SK-N-SH (cell line): Measurements from ENCODE around the gene PTPN23. TPM values are rescaled to one million over a fixed set of nuclear protein-coding genes. Genes with fewer than 3 reads are reported as not detected.

ENCODE experiments used
- CTCF ChIA-PET: fragments of 300-600, 350-600 bp; formaldehyde crosslinking; extraction: SDS; loops from one replicate; lab custom pipeline; 2021; lab: Yijun Ruan, JAX
- POLR2A ChIA-PET: fragments of 350-600 bp; sonication (Branson Sonifier 250); formaldehyde crosslinking; extraction: SDS; loops from one replicate; lab custom pipeline; 2020; ENCODE audit warnings: antibody characterized with exemption, inconsistent platforms; lab: Yijun Ruan, JAX
- DNase-seq: peaks from one replicate; pipeline ENCODE4 v3.0.0; 2012
- H2AFZ ChIP-seq: fragments of 200-600 bp; sonication (generic); 2 replicates; pipeline ENCODE4 v1.8.1; 2016; ENCODE audit warnings: antibody characterized with exemption, mild to moderate bottlenecking, low read depth
- H3F3A ChIP-seq: fragments of 200-600 bp; sonication (generic); replicated peaks from 2 replicates; pipeline ENCODE3; 2016; ENCODE audit warnings: antibody characterized with exemption, mild to moderate bottlenecking; ENCODE audit not compliant: insufficient read depth
- H3K27ac ChIP-seq, 2 experiments: fragments of 200-500 bp in 1 of 2; fragments of 200-600 bp in 1 of 2; sonication (Bioruptor generic) in 1 of 2; sonication (generic), shearing (Covaris generic) in 1 of 2; 2 replicates each; pipeline versions ENCODE4 v1.5.1 to v1.6.1; 2014 to 2016; ENCODE audit warnings: low read depth in 2 of 2, inconsistent platforms in 1 of 2, low read length in 1 of 2, mild to moderate bottlenecking in 1 of 2, mixed read lengths in 1 of 2
- H3K27me3 ChIP-seq: fragments of 200-600 bp; sonication (generic), shearing (Covaris generic); 2 replicates; pipeline ENCODE4 v1.6.1; 2016; ENCODE audit warnings: mixed run types; ENCODE audit not compliant: insufficient read depth
- H3K36me3 ChIP-seq, 2 experiments: fragments of 200-500 bp in 1 of 2; fragments of 200-600 bp in 1 of 2; sonication (Bioruptor generic) in 1 of 2; sonication (generic) in 1 of 2; replicated peaks in 1 of 2; 2 replicates each; pipeline versions ENCODE3 to v1.5.1; 2014 to 2016; ENCODE audit warnings: low read length in 1 of 2, mild to moderate bottlenecking in 1 of 2; ENCODE audit not compliant: insufficient read depth in 2 of 2, control insufficient read depth in 1 of 2
- H3K4me1 ChIP-seq, 2 experiments: fragments of 200-500 bp in 1 of 2; fragments of 200-600 bp in 1 of 2; sonication (Bioruptor generic) in 1 of 2; sonication (generic), shearing (Covaris generic) in 1 of 2; 2 replicates each; pipeline versions ENCODE4 v1.5.1 to v1.6.1; 2014 to 2016; ENCODE audit warnings: low read depth in 1 of 2, low read length in 1 of 2, mixed run types in 1 of 2; ENCODE audit not compliant: insufficient read depth in 2 of 2, control insufficient read depth in 1 of 2
- H3K4me2 ChIP-seq: fragments of 200-600 bp; sonication (generic), shearing (Covaris generic); 2 replicates; pipeline ENCODE4 v1.6.1; 2017; ENCODE audit warnings: mixed run types
- H3K4me3 ChIP-seq, 2 experiments: fragments of 200-500 bp in 1 of 2; fragments of 200-600 bp in 1 of 2; sonication (Bioruptor generic) in 1 of 2; sonication (generic), shearing (Covaris generic) in 1 of 2; 2 replicates each; pipeline versions ENCODE4 v1.5.1 to v1.8.1; 2014 to 2016; ENCODE audit warnings: low read depth in 2 of 2, inconsistent platforms in 1 of 2, low read length in 1 of 2, mild to moderate bottlenecking in 1 of 2, mixed read lengths in 1 of 2, moderate library complexity in 1 of 2
- H3K79me2 ChIP-seq: fragments of 200-600 bp; sonication (generic); 2 replicates; pipeline ENCODE4 v1.8.1; 2017; ENCODE audit warnings: mild to moderate bottlenecking; ENCODE audit not compliant: insufficient read depth
- H3K9ac ChIP-seq: fragments of 200-600 bp; sonication (generic); 2 replicates; pipeline ENCODE4 v1.6.1; 2017; ENCODE audit warnings: mixed run types
- H3K9me2 ChIP-seq: fragments of 200-600 bp; sonication (generic); 2 replicates; pipeline ENCODE4 v1.6.1; 2017; ENCODE audit warnings: mixed run types
- H3K9me3 ChIP-seq: fragments of 200-600 bp; sonication (generic); 2 replicates; pipeline ENCODE4 v1.6.1; 2017; ENCODE audit warnings: mixed run types, mild to moderate bottlenecking, moderate library complexity
- H4K20me1 ChIP-seq: fragments of 200-600 bp; sonication (generic); 2 replicates; pipeline ENCODE4 v1.6.1; 2017; ENCODE audit warnings: mild to moderate bottlenecking, mixed run types; ENCODE audit not compliant: insufficient read depth
- CHD2 ChIP-seq: fragments of 150-350 bp; IDR thresholded peaks from 2 replicates; pipeline ENCODE4 v1.6.1; 2018; ENCODE audit warnings: low read length; ENCODE audit not compliant: partially characterized antibody
- ELF1 ChIP-seq: IDR thresholded peaks from 2 replicates; pipeline ENCODE4 v1.4.0; 2012
- EP300 ChIP-seq, 2 experiments: IDR thresholded peaks; 2 replicates each; pipeline versions ENCODE4 v1.4.0 to v1.6.1; 2012; ENCODE audit warnings: borderline replicate concordance in 1 of 2, low read depth in 1 of 2, low read length in 1 of 2
- EZH2phosphoT487 ChIP-seq: fragments of 200-600 bp; sonication (generic); IDR thresholded peaks from 2 replicates; pipeline ENCODE4 v1.6.1; 2017; ENCODE audit warnings: low read depth, mixed run types, mild to moderate bottlenecking, antibody characterized with exemption, moderate library complexity, borderline replicate concordance
- FOXM1 ChIP-seq: IDR thresholded peaks from 2 replicates; pipeline ENCODE4 v1.4.0; 2012; ENCODE audit warnings: low read depth, mild to moderate bottlenecking
- GABPA ChIP-seq: IDR thresholded peaks from 2 replicates; pipeline ENCODE4 v1.4.0; 2012; ENCODE audit warnings: low read depth, mild to moderate bottlenecking
- MAX ChIP-seq: IDR thresholded peaks from 2 replicates; pipeline ENCODE4 v1.4.0; 2012; ENCODE audit warnings: low read depth
- MEF2A ChIP-seq: IDR thresholded peaks from 2 replicates; pipeline ENCODE4 v1.4.0; 2012; ENCODE audit warnings: low read depth, borderline replicate concordance
- NRF1 ChIP-seq: IDR thresholded peaks from 2 replicates; pipeline ENCODE4 v1.6.1; 2012; ENCODE audit warnings: low read depth, mild to moderate bottlenecking, low read length
- RAD21 ChIP-seq: IDR thresholded peaks from 2 replicates; pipeline ENCODE4 v1.6.1; 2012; ENCODE audit warnings: mild to moderate bottlenecking, low read length
- TCF12 ChIP-seq: IDR thresholded peaks from 2 replicates; pipeline ENCODE4 v1.4.0; 2012
- TEAD4 ChIP-seq: IDR thresholded peaks from 2 replicates; pipeline ENCODE4 v1.4.0; 2012; ENCODE audit warnings: mild to moderate bottlenecking, borderline replicate concordance; ENCODE audit not compliant: insufficient read depth
- USF1 ChIP-seq: IDR thresholded peaks from 2 replicates; pipeline ENCODE4 v1.4.0; 2012; ENCODE audit warnings: low read depth, borderline replicate concordance
- ZBTB33 ChIP-seq: IDR thresholded peaks from 2 replicates; pipeline ENCODE4 v1.4.0; 2012; ENCODE audit warnings: low read depth, borderline replicate concordance
- WGBS: methylation state at CpG from one replicate; pipeline ENCODE4 v1.1.6; 2017; ENCODE audit warnings: low lambda C conversion rate; 5-methylcytosine and 5-hydroxymethylcytosine counted together
- polyA plus RNA-seq, 3 experiments: library from polyadenylated mRNA; depleted of rRNA; stranded (reverse); fragments of >200 nt; gene quantifications; 2 replicates each; pipeline ENCODE4 v1.2.3, GENCODE V29; 2012
- TF ChIP-seq, protein P1 (sequence below): fragments of 150-350 bp; IDR thresholded peaks from 2 replicates; pipeline ENCODE4 v1.6.1; 2016; ENCODE audit warnings: mild to moderate bottlenecking, low read depth, low read length
- TF ChIP-seq, protein P2 (sequence below): IDR thresholded peaks from 2 replicates; pipeline ENCODE4; 2012
- TF ChIP-seq, protein P3 (sequence below): fragments of 200-600 bp; sonication (generic); IDR thresholded peaks from 2 replicates; pipeline ENCODE4 v1.6.1; 2017; ENCODE audit warnings: antibody characterized with exemption, mild to moderate bottlenecking, moderate library complexity

Gene PTPN23
- polyA plus RNA-seq, 1 of the 3 experiments (the other 2 are of a cell fraction): 10.9 TPM

GRCh38 chr3:47427866-47428265 is 47.0 kb downstream of the PTPN23 start:
- WGBS: 84% methylated on average over 5 of the region's 6 CpGs
- H4K20me1 ChIP-seq: no peaks in the 10 kb centered on the region
- TF ChIP-seq MEF2A: no peak
- TF ChIP-seq RAD21: no peak
- TF ChIP-seq ELF1: no peak
- TF ChIP-seq TCF12: no peak
- no peak for TF ChIP-seq EP300 (IDR thresholded peaks at IDR 0.05; ENCODE audit: borderline replicate concordance in 1 of 2, low read depth in 1 of 2, low read length in 1 of 2)
- TF ChIP-seq, protein P1, sequence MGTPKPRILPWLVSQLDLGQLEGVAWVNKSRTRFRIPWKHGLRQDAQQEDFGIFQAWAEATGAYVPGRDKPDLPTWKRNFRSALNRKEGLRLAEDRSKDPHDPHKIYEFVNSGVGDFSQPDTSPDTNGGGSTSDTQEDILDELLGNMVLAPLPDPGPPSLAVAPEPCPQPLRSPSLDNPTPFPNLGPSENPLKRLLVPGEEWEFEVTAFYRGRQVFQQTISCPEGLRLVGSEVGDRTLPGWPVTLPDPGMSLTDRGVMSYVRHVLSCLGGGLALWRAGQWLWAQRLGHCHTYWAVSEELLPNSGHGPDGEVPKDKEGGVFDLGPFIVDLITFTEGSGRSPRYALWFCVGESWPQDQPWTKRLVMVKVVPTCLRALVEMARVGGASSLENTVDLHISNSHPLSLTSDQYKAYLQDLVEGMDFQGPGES: no peak
- no peak for TF ChIP-seq CHD2
- TF ChIP-seq USF1: no peak
- TF ChIP-seq, protein P2, sequence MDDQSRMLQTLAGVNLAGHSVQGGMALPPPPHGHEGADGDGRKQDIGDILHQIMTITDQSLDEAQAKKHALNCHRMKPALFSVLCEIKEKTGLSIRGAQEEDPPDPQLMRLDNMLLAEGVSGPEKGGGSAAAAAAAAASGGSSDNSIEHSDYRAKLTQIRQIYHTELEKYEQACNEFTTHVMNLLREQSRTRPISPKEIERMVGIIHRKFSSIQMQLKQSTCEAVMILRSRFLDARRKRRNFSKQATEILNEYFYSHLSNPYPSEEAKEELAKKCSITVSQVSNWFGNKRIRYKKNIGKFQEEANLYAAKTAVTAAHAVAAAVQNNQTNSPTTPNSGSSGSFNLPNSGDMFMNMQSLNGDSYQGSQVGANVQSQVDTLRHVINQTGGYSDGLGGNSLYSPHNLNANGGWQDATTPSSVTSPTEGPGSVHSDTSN: no peak
- TF ChIP-seq ZBTB33: no peak
- TF ChIP-seq GABPA: no peak
- TF ChIP-seq EZH2phosphoT487: no peak
- TF ChIP-seq FOXM1: no peak
- TF ChIP-seq TEAD4: no peak
- TF ChIP-seq, protein P3, sequence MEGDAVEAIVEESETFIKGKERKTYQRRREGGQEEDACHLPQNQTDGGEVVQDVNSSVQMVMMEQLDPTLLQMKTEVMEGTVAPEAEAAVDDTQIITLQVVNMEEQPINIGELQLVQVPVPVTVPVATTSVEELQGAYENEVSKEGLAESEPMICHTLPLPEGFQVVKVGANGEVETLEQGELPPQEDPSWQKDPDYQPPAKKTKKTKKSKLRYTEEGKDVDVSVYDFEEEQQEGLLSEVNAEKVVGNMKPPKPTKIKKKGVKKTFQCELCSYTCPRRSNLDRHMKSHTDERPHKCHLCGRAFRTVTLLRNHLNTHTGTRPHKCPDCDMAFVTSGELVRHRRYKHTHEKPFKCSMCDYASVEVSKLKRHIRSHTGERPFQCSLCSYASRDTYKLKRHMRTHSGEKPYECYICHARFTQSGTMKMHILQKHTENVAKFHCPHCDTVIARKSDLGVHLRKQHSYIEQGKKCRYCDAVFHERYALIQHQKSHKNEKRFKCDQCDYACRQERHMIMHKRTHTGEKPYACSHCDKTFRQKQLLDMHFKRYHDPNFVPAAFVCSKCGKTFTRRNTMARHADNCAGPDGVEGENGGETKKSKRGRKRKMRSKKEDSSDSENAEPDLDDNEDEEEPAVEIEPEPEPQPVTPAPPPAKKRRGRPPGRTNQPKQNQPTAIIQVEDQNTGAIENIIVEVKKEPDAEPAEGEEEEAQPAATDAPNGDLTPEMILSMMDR: no peak
- no peak for TF ChIP-seq MAX
- TF ChIP-seq NRF1: no peak
- H3K9me3 ChIP-seq: no peaks in the 10 kb centered on the region
- H3K4me3 ChIP-seq: no peak overlapping the region
- H3F3A ChIP-seq: peaks cover 3% of the 10 kb centered on the region
- no peak overlapping the region for H3K27ac ChIP-seq
- no peaks in the 10 kb centered on the region for H3K79me2 ChIP-seq
- H3K27me3 ChIP-seq: no peaks in the 10 kb centered on the region
- ChIA-PET POLR2A (no interaction called here), CTCF (no interaction called here)
- H2AFZ ChIP-seq: no peak overlapping the region
- H3K4me1 ChIP-seq: peaks cover 0 to 2% of the 10 kb centered on the region in 2 experiments; a peak in 1 of 4 replicates
- no peak for DNase-seq
- no peak overlapping the region for H3K4me2 ChIP-seq
- no peaks in the 10 kb centered on the region for H3K9me2 ChIP-seq
- H3K36me3 ChIP-seq: peaks cover 5 to 48% of the 10 kb centered on the region in 2 experiments
- H3K9ac ChIP-seq: no peak overlapping the region
